Transverse colon (tissue), 4 donors: Measurements from ENCODE around the gene RMDN2. TPM values are rescaled to one million over a fixed set of nuclear protein-coding genes. Genes with fewer than 3 reads are reported as not detected.

Source experiments
- DNase-seq: peaks from one replicate; pipeline ENCODE4 v3.0.0-alpha.2; 2019
- H3K27ac ChIP-seq, 4 donors: fragments of 200-600 bp; sonication (generic); 2 replicates each; pipeline ENCODE4 v1.5.1; 2016 to 2018; ENCODE audit warnings: inconsistent platforms in 4 of 4
- H3K27me3 ChIP-seq: fragments of 200-600 bp; sonication (generic); 2 replicates; pipeline ENCODE4 v1.5.1; 2017; ENCODE audit warnings: inconsistent platforms
- H3K36me3 ChIP-seq, 4 donors: fragments of 200-600 bp; sonication (generic); 2 replicates each; pipeline ENCODE4 v1.5.1; 2017 to 2019; ENCODE audit warnings: inconsistent platforms in 4 of 4
- H3K4me1 ChIP-seq, 4 donors: fragments of 200-600 bp; sonication (generic); 2 replicates each; pipeline ENCODE4 v1.5.1; 2017 to 2020; ENCODE audit warnings: inconsistent platforms in 4 of 4
- H3K4me3 ChIP-seq, 4 donors: fragments of 200-600 bp; sonication (generic); 1 replicate in 1 of 4; 2 replicates in 3 of 4; pipeline versions ENCODE4 v1.5.1 to v1.6.1; 2017 to 2019; ENCODE audit warnings: inconsistent platforms in 4 of 4
- H3K9me3 ChIP-seq, 2 donors: fragments of 200-600 bp; sonication (generic); 2 replicates each; pipeline ENCODE4 v1.5.1; 2017 to 2019; ENCODE audit warnings: inconsistent platforms in 2 of 2
- EP300 ChIP-seq: sonication (generic); formaldehyde crosslinking; IDR thresholded peaks from one replicate; pipeline ENCODE4 v1.6.1; 2017; ENCODE audit warnings: antibody characterized with exemption, low read depth
- POLR2A ChIP-seq: fragments of 450-650 bp; IDR thresholded peaks from one replicate; pipeline ENCODE4 v1.6.1; 2016; ENCODE audit warnings: antibody characterized with exemption, mild to moderate bottlenecking, moderate library complexity
- POLR2AphosphoS5 ChIP-seq, 3 donors: sonication (generic); formaldehyde crosslinking; IDR thresholded peaks; one replicate each; pipeline ENCODE4 v1.6.1; 2016; ENCODE audit warnings: antibody characterized with exemption in 3 of 3
- WGBS, 2 donors: methylation state at CpG; one replicate each; pipeline ENCODE4 v1.1.5; 2018; ENCODE audit warnings: low coverage in 1 of 2; 5-methylcytosine and 5-hydroxymethylcytosine counted together
- in situ Hi-C, 4 donors: fragments of 200-750 bp; cut with MboI; loops; one replicate each; pipeline versions ENCODE4 v1.15.0 to v1.15.1; 2017; ENCODE audit warnings: low sequenced_read_pairs in 3 of 4, low pct_ligation_motif_present in 1 of 4, low pct_unique_long_range_greater_than_20kb in 1 of 4
- intact Hi-C: fragments of 100-400 bp; cut with DNase I; formaldehyde crosslinking; loops from one replicate; pipeline ENCODE4 v1.15.1; 2023; ENCODE audit warnings: low total_unique reads
- total RNA-seq, 4 donors: library from RNA; depleted of rRNA; stranded (reverse); fragments of >200 nt; gene quantifications; one replicate each; pipeline ENCODE4 v1.1.0, GENCODE V29; 2016
- TF ChIP-seq, protein P1 (sequence below), 5 experiments: fragments of 200-600 bp in 3 of 5; fragments of 450-650 bp in 2 of 5; sonication (generic) in 3 of 5; IDR thresholded peaks; 1 replicate in 2 of 5; 2 replicates in 3 of 5; pipeline ENCODE4 v1.5.1; 2016 to 2017; ENCODE audit warnings: antibody characterized with exemption in 5 of 5, inconsistent platforms in 3 of 5, mild to moderate bottlenecking in 2 of 5, moderate library complexity in 1 of 5

Gene RMDN2
- total RNA-seq, 4 donors from 2014 or later: 12.3 to 48.3 (median 28.9) TPM

- Histone ChIP-seq H3K27ac (no peak overlapping the region), H3K4me1 (peaks cover 0 to 4% (median 0%) of the 10 kb centered on the region in 4 donors), H3K9me3 (no peaks in the 10 kb centered on the region), H3K27me3 (peaks cover 3% of the 10 kb centered on the region), H3K36me3 (no peaks in the 10 kb centered on the region), H3K4me3 (no peak overlapping the region)
- DNase-seq: no peak
- TF ChIP-seq POLR2A (no peak), POLR2AphosphoS5 (IDR thresholded peaks at IDR 0.05) (no peak), EP300 (no peak)
- TF ChIP-seq, protein P1, sequence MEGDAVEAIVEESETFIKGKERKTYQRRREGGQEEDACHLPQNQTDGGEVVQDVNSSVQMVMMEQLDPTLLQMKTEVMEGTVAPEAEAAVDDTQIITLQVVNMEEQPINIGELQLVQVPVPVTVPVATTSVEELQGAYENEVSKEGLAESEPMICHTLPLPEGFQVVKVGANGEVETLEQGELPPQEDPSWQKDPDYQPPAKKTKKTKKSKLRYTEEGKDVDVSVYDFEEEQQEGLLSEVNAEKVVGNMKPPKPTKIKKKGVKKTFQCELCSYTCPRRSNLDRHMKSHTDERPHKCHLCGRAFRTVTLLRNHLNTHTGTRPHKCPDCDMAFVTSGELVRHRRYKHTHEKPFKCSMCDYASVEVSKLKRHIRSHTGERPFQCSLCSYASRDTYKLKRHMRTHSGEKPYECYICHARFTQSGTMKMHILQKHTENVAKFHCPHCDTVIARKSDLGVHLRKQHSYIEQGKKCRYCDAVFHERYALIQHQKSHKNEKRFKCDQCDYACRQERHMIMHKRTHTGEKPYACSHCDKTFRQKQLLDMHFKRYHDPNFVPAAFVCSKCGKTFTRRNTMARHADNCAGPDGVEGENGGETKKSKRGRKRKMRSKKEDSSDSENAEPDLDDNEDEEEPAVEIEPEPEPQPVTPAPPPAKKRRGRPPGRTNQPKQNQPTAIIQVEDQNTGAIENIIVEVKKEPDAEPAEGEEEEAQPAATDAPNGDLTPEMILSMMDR (IDR thresholded peaks at IDR 0.05): no peak
- in situ Hi-C loops (loop anchor here in 2 of 4 donors (25.0 kb wide), 1 partner anchor 720 kb away; the partner anchor contains the start of gene EIF2AK2 (in 2 of the 2)), intact Hi-C loops (no loop called here)
- WGBS, 2 donors: 100% methylated on average over 1 of the region's 1 CpG
Measured at GRCh38 chr2:37882036-37882435, 43.1 kb upstream of the RMDN2 start.

DNA sequence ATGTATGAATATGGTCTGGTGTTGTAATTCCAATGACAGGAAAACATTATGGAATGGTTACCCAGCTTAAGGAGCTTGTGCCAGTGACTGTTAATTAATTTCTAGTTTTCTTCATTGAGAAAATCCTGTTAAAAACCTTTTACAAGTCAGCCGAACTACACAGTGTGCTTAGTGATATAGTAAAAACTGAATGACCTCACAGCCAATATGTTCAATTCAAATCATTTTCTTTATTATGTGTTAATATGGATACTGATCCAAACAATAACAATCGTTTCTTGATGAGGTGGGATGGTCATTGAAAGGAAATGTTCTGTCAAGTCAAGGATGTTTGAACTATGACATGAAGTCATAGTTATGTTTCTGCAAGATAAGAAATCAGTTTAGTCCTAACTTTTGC lies 41.6 kb upstream of the RMDN2 start:
- Histone ChIP-seq H3K4me1 (no peaks in the 10 kb centered on the region), H3K9me3 (no peaks in the 10 kb centered on the region), H3K36me3 (no peaks in the 10 kb centered on the region), H3K4me3 (no peak overlapping the region), H3K27me3 (peaks cover 3% of the 10 kb centered on the region), H3K27ac (no peak overlapping the region)
- intact Hi-C loops (no loop called here), in situ Hi-C loops (loop anchor here in 2 of 4 donors (25.0 kb wide), 1 partner anchor 721 kb away; the partner anchor contains the start of gene EIF2AK2 (in 2 of the 2))
- 71 to 84% methylated on average over 2 of the region's 2 CpGs for WGBS, 2 donors
- no peak for TF ChIP-seq POLR2AphosphoS5 (IDR thresholded peaks at IDR 0.05)
- TF ChIP-seq, protein P1 (IDR thresholded peaks at IDR 0.05): no peak
- no peak for TF ChIP-seq EP300
- no peak for TF ChIP-seq POLR2A
- no peak for DNase-seq

- Histone ChIP-seq H3K27me3 (peaks cover 3% of the 10 kb centered on the region), H3K27ac (no peak overlapping the region), H3K9me3 (no peaks in the 10 kb centered on the region), H3K36me3 (no peaks in the 10 kb centered on the region), H3K4me3 (no peak overlapping the region), H3K4me1 (no peaks in the 10 kb centered on the region)
- no peak for DNase-seq
- intact Hi-C loops (no loop called here), in situ Hi-C loops (loop anchor here in 2 of 4 donors (25.0 kb wide), 1 partner anchor 723 kb away; the partner anchor contains the start of gene EIF2AK2 (in 2 of the 2))
- no peak for TF ChIP-seq POLR2AphosphoS5 (IDR thresholded peaks at IDR 0.05)
- TF ChIP-seq POLR2A: no peak
- TF ChIP-seq EP300: no peak
- TF ChIP-seq, protein P1 (IDR thresholded peaks at IDR 0.05): no peak
- WGBS, 2 donors: 69 to 74% methylated on average over 2 to 3 of the region's 3 CpGs
Measured at GRCh38 chr2:37885329-37885993, 39.6 kb upstream of the RMDN2 start.

- in situ Hi-C loops: loop anchor here in 2 of 4 donors (25.0 kb wide), 1 partner anchor 724 kb away; the partner anchor contains the start of gene EIF2AK2 (in 2 of the 2)
- 77% methylated on average over 5 of the region's 5 CpGs; no CpG with 5 or more reads in 1 of the 2 donors for WGBS, 2 donors
Measured at GRCh38 chr2:37886745-37887144, 38.3 kb upstream of the RMDN2 start.

More at GRCh38 chr2:37886745-37887144, 38.3 kb upstream of the RMDN2 start:
- Histone ChIP-seq H3K4me3 (no peak overlapping the region), H3K27ac (no peak overlapping the region), H3K27me3 (peaks cover 3% of the 10 kb centered on the region), H3K36me3 (no peaks in the 10 kb centered on the region), H3K4me1 (peaks cover 0 to 7% (median 2%) of the 10 kb centered on the region in 4 donors), H3K9me3 (no peaks in the 10 kb centered on the region)
- DNase-seq: no peak
- intact Hi-C loops: no loop called here
- TF ChIP-seq, protein P1 (IDR thresholded peaks at IDR 0.05): no peak
- TF ChIP-seq POLR2A: no peak
- no peak for TF ChIP-seq POLR2AphosphoS5 (IDR thresholded peaks at IDR 0.05)
- TF ChIP-seq EP300: no peak
